Adrenal gland (tissue), 5 donors: ENCODE data around the gene FOXJ2.
"Not testable (repeated sequence)": the region's sequence is repeated elsewhere in the genome, so short reads cannot be mapped to it uniquely, and the experiment has no call there.

Source experiments
- POLR2A ChIP-seq, 2 donors: fragments of 450-650 bp; IDR thresholded peaks; one replicate each; pipeline ENCODE4 v1.6.1; 2017; ENCODE audit warnings: antibody characterized with exemption in 2 of 2, mild to moderate bottlenecking in 2 of 2, moderate library complexity in 1 of 2
- TF ChIP-seq, protein P1 (sequence below), 6 experiments: fragments of 450-650 bp in 4 of 6; fragments of 200-600 bp in 2 of 6; sonication (generic) in 1 of 6; IDR thresholded peaks; 1 replicate in 5 of 6; 2 replicates in 1 of 6; pipeline versions ENCODE4 v1.5.1 to v1.8.0; 2016 to 2021; ENCODE audit warnings: antibody characterized with exemption in 6 of 6, mild to moderate bottlenecking in 2 of 6, moderate library complexity in 1 of 6
- donor health status: DM: no; HTN: no; CAD: no.

DNA sequence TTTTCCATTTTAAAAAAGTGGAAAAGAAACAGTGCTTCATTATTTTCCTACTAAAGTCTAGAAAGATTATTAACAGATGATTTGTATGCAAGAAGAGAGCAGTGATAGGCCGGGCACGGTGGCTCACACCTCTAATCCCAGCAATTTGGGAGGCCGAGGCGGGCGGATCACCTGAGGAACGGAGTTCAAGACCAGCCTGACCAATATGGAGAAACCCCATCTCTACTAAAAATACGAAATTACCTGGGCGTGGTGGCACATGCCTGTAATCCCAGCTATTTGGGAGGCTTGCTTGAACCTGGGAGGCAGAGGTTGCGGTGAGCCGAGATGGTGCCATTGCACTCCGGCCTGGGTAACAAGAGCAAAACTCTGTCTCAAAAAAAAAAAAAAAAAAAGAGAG is 49.5 kb upstream of the FOXJ2 start:
- TF ChIP-seq, protein P1, sequence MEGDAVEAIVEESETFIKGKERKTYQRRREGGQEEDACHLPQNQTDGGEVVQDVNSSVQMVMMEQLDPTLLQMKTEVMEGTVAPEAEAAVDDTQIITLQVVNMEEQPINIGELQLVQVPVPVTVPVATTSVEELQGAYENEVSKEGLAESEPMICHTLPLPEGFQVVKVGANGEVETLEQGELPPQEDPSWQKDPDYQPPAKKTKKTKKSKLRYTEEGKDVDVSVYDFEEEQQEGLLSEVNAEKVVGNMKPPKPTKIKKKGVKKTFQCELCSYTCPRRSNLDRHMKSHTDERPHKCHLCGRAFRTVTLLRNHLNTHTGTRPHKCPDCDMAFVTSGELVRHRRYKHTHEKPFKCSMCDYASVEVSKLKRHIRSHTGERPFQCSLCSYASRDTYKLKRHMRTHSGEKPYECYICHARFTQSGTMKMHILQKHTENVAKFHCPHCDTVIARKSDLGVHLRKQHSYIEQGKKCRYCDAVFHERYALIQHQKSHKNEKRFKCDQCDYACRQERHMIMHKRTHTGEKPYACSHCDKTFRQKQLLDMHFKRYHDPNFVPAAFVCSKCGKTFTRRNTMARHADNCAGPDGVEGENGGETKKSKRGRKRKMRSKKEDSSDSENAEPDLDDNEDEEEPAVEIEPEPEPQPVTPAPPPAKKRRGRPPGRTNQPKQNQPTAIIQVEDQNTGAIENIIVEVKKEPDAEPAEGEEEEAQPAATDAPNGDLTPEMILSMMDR (IDR thresholded peaks at IDR 0.05) = not testable (repeated sequence)
- TF ChIP-seq POLR2A (IDR thresholded peaks at IDR 0.05) = not testable (repeated sequence)
